Endothelial cell of umbilical vein (primary cell): ENCODE results near the gene SLC22A17. TPM values are rescaled to one million over a fixed set of nuclear protein-coding genes. Genes with fewer than 3 reads are reported as not detected.

Experiments
- BruUV-seq: library from RNA; stranded (reverse); fragments of 400-500 nt; replicated peaks from 2 replicates; lab custom pipeline; 2021; lab: Mats Ljungman, UMichigan
- CTCF ChIA-PET: fragments of 300-600, 350-600 bp; sonication (Branson Sonifier 250); formaldehyde crosslinking; loops from one replicate; lab custom pipeline; 2021; ENCODE audit warnings: antibody characterized with exemption, inconsistent platforms; lab: Charles Lee
- POLR2A ChIA-PET: fragments of 300-600, 350-600 bp; sonication (Branson Sonifier 250); formaldehyde crosslinking; loops from one replicate; lab custom pipeline; 2021; ENCODE audit warnings: antibody characterized with exemption, inconsistent platforms; lab: Charles Lee
- DNase-seq: peaks from one replicate; pipeline ENCODE4 v3.0.0-alpha.2; 2011; ENCODE audit warnings: low read depth, low spot score
- FAIRE-seq: peaks from 2 replicates; lab custom pipeline; 2011; peaks lifted over from hg19 to GRCh38; lab: Jason Lieb, UNC
- H2AFZ ChIP-seq: 2 replicates; pipeline ENCODE4 v1.6.0; 2012; ENCODE audit warnings: low read depth, low read length, control low read depth, inconsistent platforms
- H3K27ac ChIP-seq: 2 replicates; pipeline ENCODE4 v1.5.1; 2011; ENCODE audit warnings: low read depth, mild to moderate bottlenecking, control low read depth, low read length, moderate library complexity; ENCODE audit not compliant: insufficient read depth
- H3K27me3 ChIP-seq, 2 experiments: 2 replicates each; pipeline versions ENCODE4 v1.6.0 to v1.6.1; 2011; ENCODE audit warnings: low read length in 2 of 2, mixed read lengths in 1 of 2; ENCODE audit not compliant: control insufficient read depth in 2 of 2, insufficient read depth in 2 of 2
- H3K36me3 ChIP-seq, 2 experiments: 2 replicates in 1 of 2; 3 replicates in 1 of 2; pipeline ENCODE4 v1.5.1; 2011; ENCODE audit warnings: low read length in 2 of 2, mild to moderate bottlenecking in 1 of 2, moderate library complexity in 1 of 2; ENCODE audit not compliant: control insufficient read depth in 2 of 2, insufficient read depth in 2 of 2; ENCODE audit errors: extremely low read depth in 1 of 2
- H3K4me1 ChIP-seq: 3 replicates; pipeline ENCODE4 v1.5.1; 2011; ENCODE audit warnings: mild to moderate bottlenecking, low read length; ENCODE audit not compliant: control insufficient read depth, insufficient read depth; ENCODE audit errors: extremely low read depth
- H3K4me2 ChIP-seq: 2 replicates; pipeline ENCODE4 v1.6.1; 2011; ENCODE audit warnings: low read length, control low read depth, mixed read lengths; ENCODE audit not compliant: insufficient read depth
- H3K4me3 ChIP-seq, 3 experiments: fragments of 200-600 bp in 1 of 3; sonication (generic), shearing (Covaris generic) in 1 of 3; replicated peaks in 1 of 3; 2 replicates each; pipeline ENCODE4 v1.5.1; 2011 to 2016; ENCODE audit warnings: control low read depth in 3 of 3, low read length in 3 of 3, mild to moderate bottlenecking in 2 of 3, inconsistent platforms in 1 of 3, low read depth in 1 of 3, moderate library complexity in 1 of 3; ENCODE audit not compliant: insufficient read depth in 1 of 3
- H3K79me2 ChIP-seq: 2 replicates; pipeline ENCODE4 v1.6.0; 2012; ENCODE audit warnings: low read length, inconsistent platforms; ENCODE audit not compliant: control insufficient read depth, insufficient read depth
- H3K9ac ChIP-seq: replicated peaks from 2 replicates; pipeline ENCODE3; 2011; ENCODE audit warnings: low read length, control low read depth; ENCODE audit not compliant: insufficient read depth; ENCODE audit errors: extremely low read depth
- H3K9me1 ChIP-seq: replicated peaks from 3 replicates; pipeline ENCODE4 v1.6.0; 2011; ENCODE audit warnings: mild to moderate bottlenecking, low read length; ENCODE audit not compliant: control insufficient read depth, insufficient read depth; ENCODE audit errors: extremely low read depth
- H3K9me3 ChIP-seq: replicated peaks from 2 replicates; pipeline ENCODE4 v1.5.1; 2012; ENCODE audit warnings: low read length, inconsistent platforms; ENCODE audit not compliant: control insufficient read depth, insufficient read depth
- H4K20me1 ChIP-seq: replicated peaks from 2 replicates; pipeline ENCODE3; 2011; ENCODE audit warnings: mild to moderate bottlenecking, low read length; ENCODE audit not compliant: control insufficient read depth, insufficient read depth; ENCODE audit errors: extremely low read depth
- CTCF ChIP-seq, 2 donors: IDR thresholded peaks; 1 replicate in 1 of 2; 2 replicates in 1 of 2; pipeline ENCODE4 v1.5.1; 2011; ENCODE audit warnings: low read length in 2 of 2, mild to moderate bottlenecking in 2 of 2, moderate library complexity in 2 of 2, control low read depth in 1 of 2, inconsistent platforms in 1 of 2, low read depth in 1 of 2; ENCODE audit not compliant: insufficient read depth in 1 of 2; ENCODE audit errors: extremely low read depth in 1 of 2
- EZH2 ChIP-seq: IDR thresholded peaks from 2 replicates; pipeline ENCODE4 v1.6.1; 2012; ENCODE audit warnings: borderline replicate concordance, low read depth, mild to moderate bottlenecking, moderate library complexity, low read length, inconsistent platforms; ENCODE audit not compliant: severe bottlenecking
- FOS ChIP-seq: IDR thresholded peaks from 2 replicates; pipeline ENCODE4 v1.6.1; 2011; ENCODE audit warnings: mild to moderate bottlenecking, low read length, moderate library complexity, borderline replicate concordance; ENCODE audit not compliant: insufficient read depth
- GATA2 ChIP-seq: IDR thresholded peaks from 2 replicates; pipeline ENCODE4 v1.7.0; 2011; ENCODE audit warnings: low read depth, mild to moderate bottlenecking, moderate library complexity, mixed read lengths, low read length; ENCODE audit not compliant: insufficient read length, insufficient read depth
- JUN ChIP-seq: IDR thresholded peaks from 2 replicates; pipeline ENCODE4 v1.6.1; 2011; ENCODE audit warnings: borderline replicate concordance, low read depth; ENCODE audit not compliant: insufficient read length, insufficient read depth
- MAX ChIP-seq: IDR thresholded peaks from 2 replicates; pipeline ENCODE4 v1.6.1; 2011; ENCODE audit not compliant: insufficient read depth, insufficient read length
- MYC ChIP-seq: IDR thresholded peaks from one replicate; pipeline ENCODE4 v1.6.1; 2011; ENCODE audit warnings: mild to moderate bottlenecking, low read depth, low read length
- POLR2A ChIP-seq: IDR thresholded peaks from 2 replicates; pipeline ENCODE4 v1.6.1; 2012; ENCODE audit warnings: low read depth, mild to moderate bottlenecking, control low read depth, low read length
- POLR2AphosphoS5 ChIP-seq: IDR thresholded peaks from 2 replicates; pipeline ENCODE4 v1.6.1; 2012; ENCODE audit warnings: low read depth, mild to moderate bottlenecking, control low read depth, low read length, moderate library complexity; ENCODE audit not compliant: insufficient read depth
- dilution Hi-C: fragments of 300-500 bp; cut with MboI; formaldehyde crosslinking; loops from one replicate; pipeline ENCODE4 v1.15.0; 2019; ENCODE audit warnings: low sequenced_read_pairs; ENCODE audit not compliant: extremely low pct_ligation_motif_present
- intact Hi-C: fragments of 100-400 bp; cut with micrococcal nuclease; formaldehyde crosslinking; loops from one replicate; pipeline ENCODE4 v1.10.0; 2022
- polyA plus RNA-seq, 4 experiments: library from polyadenylated mRNA; depleted of rRNA in 3 of 4; stranded (reverse) in 3 of 4; unstranded in 1 of 4; fragments of >200 nt; gene quantifications; 2 replicates each; pipeline versions ENCODE4 v1.2.1 to v1.2.3, GENCODE V29; 2011 to 2012; ENCODE audit warnings: missing spikeins in 1 of 4
- total RNA-seq: library from RNA; stranded (reverse); gene quantifications from 2 replicates; pipeline ENCODE4 v1.2.3, GENCODE V29; 2021

The SLC22A17 gene
- total and polyA plus RNA-seq, 2 donors (not counting 3 experiments of a cell fraction or from before 2014, with no cell fraction given), result 2.9 to 4.6 TPM

GRCh38 chr14:23354990-23355389, 2.3 kb upstream of the SLC22A17 start:
- Histone ChIP-seq H3K4me2 (no peak overlapping the region), H3K4me3 (no peak overlapping the region), H3K27ac (no peak overlapping the region), H3K79me2 (no peaks in the 10 kb centered on the region), H3K36me3 (no peaks in the 10 kb centered on the region), H3K27me3 (peaks cover 32 to 36% of the 10 kb centered on the region in 2 experiments), H2AFZ (no peak overlapping the region), H3K4me1 (no peaks in the 10 kb centered on the region), H3K9ac (no peak overlapping the region), H3K9me1 (no peaks in the 10 kb centered on the region), H3K9me3 (no peaks in the 10 kb centered on the region), H4K20me1 (no peaks in the 10 kb centered on the region)
- DNase-seq (no peak), FAIRE-seq (no peak)
- TF ChIP-seq CTCF (IDR thresholded peaks at IDR 0.05; ENCODE audit: extremely low read depth in 1 of 2, insufficient read depth in 1 of 2, low read depth in 1 of 2, low read length in 2 of 2) (no peak), MYC (no peak), POLR2A (no peak), FOS (no peak), EZH2 (no peak)
- CTCF ChIA-PET, result no interaction called here
- intact Hi-C loops (no loop called here), dilution Hi-C loops (no loop called here)
- BruUV-seq, result no TSS peak
- POLR2A ChIA-PET, result interaction anchor here (0.6 kb wide), 1 partner anchor 26 kb away, joined by 6 read pairs; no protein-coding TSS in a partner anchor

- H3K79me2 ChIP-seq, result no peaks in the 10 kb centered on the region
- no peak for TF ChIP-seq JUN
- TF ChIP-seq MAX, result no peak
- TF ChIP-seq EZH2, result no peak
- no peak for TF ChIP-seq FOS
- TF ChIP-seq CTCF (IDR thresholded peaks at IDR 0.05; ENCODE audit: extremely low read depth in 1 of 2, insufficient read depth in 1 of 2, low read depth in 1 of 2, low read length in 2 of 2), result no peak
- no peak for TF ChIP-seq GATA2
- TF ChIP-seq MYC, result no peak
- no peak for TF ChIP-seq POLR2AphosphoS5
- CTCF ChIA-PET, result interaction anchor here (1.7 to 1.9 kb wide), 2 partner anchors 16 to 27 kb away, joined by 6 to 7 read pairs; no protein-coding TSS in a partner anchor
These were observed 720 bp upstream of the SLC22A17 start for GRCh38 chr14:23353433-23353780.

More at GRCh38 chr14:23353433-23353780, 720 bp upstream of the SLC22A17 start:
- Histone ChIP-seq H3K4me3 (no peak overlapping the region), H3K4me2 (no peak overlapping the region), H3K9me1 (no peaks in the 10 kb centered on the region), H3K9ac (no peak overlapping the region), H3K27ac (no peak overlapping the region), H3K36me3 (no peaks in the 10 kb centered on the region), H3K27me3 (peaks cover 32 to 36% of the 10 kb centered on the region in 2 experiments), H2AFZ (no peak overlapping the region), H4K20me1 (no peaks in the 10 kb centered on the region), H3K9me3 (no peaks in the 10 kb centered on the region), H3K4me1 (no peaks in the 10 kb centered on the region)
- FAIRE-seq (no peak), DNase-seq (no peak)
- POLR2A ChIA-PET, result no interaction called here
- BruUV-seq, result no TSS peak
- dilution Hi-C loops (no loop called here), intact Hi-C loops (no loop called here)
